HG03097 (cell line): ENCODE results near the gene ARL8A.
"Not testable (repeated sequence)": the region's sequence is repeated elsewhere in the genome, so short reads cannot be mapped to it uniquely, and the experiment has no call there.

Experiments used
- ATAC-seq: cut with Tn5 transposase; IDR thresholded peaks from one replicate; pipeline ENCODE4 v1.9.1; 2021; ENCODE audit not compliant: unreplicated experiment, low FRiP score

The ARL8A gene

GRCh38 chr1:202159534-202160371, 15.2 kb upstream of the ARL8A start:
- ATAC-seq, result no peak

GRCh38 chr1:202158810-202159533, 14.4 kb upstream of the ARL8A start:
- no peak for ATAC-seq

GRCh38 chr1:202157945-202158344, 13.4 kb upstream of the ARL8A start:
- ATAC-seq, result no peak

- no peak for ATAC-seq
Measured at GRCh38 chr1:202156590-202156989, 12.1 kb upstream of the ARL8A start.

- no peak for ATAC-seq
Measured at GRCh38 chr1:202155478-202156021, 11.0 kb upstream of the ARL8A start.

- no peak for ATAC-seq
Measured at GRCh38 chr1:202154766-202155477, 10.4 kb upstream of the ARL8A start.

GRCh38 chr1:202154148-202154765, 9.7 kb upstream of the ARL8A start:
- ATAC-seq, result no peak

- no peak for ATAC-seq
Measured at GRCh38 chr1:202153284-202153683, 8.7 kb upstream of the ARL8A start.

GRCh38 chr1:202152399-202152798, 7.9 kb upstream of the ARL8A start:
- no peak for ATAC-seq

GRCh38 chr1:202151045-202151444, 6.5 kb upstream of the ARL8A start:
- ATAC-seq, result no peak

- no peak for ATAC-seq
Measured at GRCh38 chr1:202150602-202151001, 6.1 kb upstream of the ARL8A start.

GRCh38 chr1:202150187-202150586, 5.7 kb upstream of the ARL8A start:
- ATAC-seq, result no peak

- no peak for ATAC-seq
Measured at GRCh38 chr1:202149566-202149965, 5.0 kb upstream of the ARL8A start.

GRCh38 chr1:202148391-202148790, 3.9 kb upstream of the ARL8A start:
- no peak for ATAC-seq

GRCh38 chr1:202146993-202147392, 2.5 kb upstream of the ARL8A start:
- ATAC-seq, result no peak

GRCh38 chr1:202146279-202146678, 1.7 kb upstream of the ARL8A start:
- no peak for ATAC-seq

GRCh38 chr1:202145744-202146140, 1.2 kb upstream of the ARL8A start:
- not testable (repeated sequence) for ATAC-seq

GRCh38 chr1:202145068-202145743, 669 bp upstream of the ARL8A start:
- ATAC-seq, result no peak

- ATAC-seq, result peak; percentile 30
Measured at GRCh38 chr1:202143768-202144401, 652 bp downstream of the ARL8A start.
